HG02973 (cell line): Measurements from ENCODE around the gene LILRA5.
"Not testable (repeated sequence)": the region's sequence is repeated elsewhere in the genome, so short reads cannot be mapped to it uniquely, and the experiment has no call there.

Experiments used
- ATAC-seq: cut with Tn5 transposase; IDR thresholded peaks from one replicate; pipeline ENCODE4 v1.9.1; 2021; ENCODE audit warnings: moderate library complexity; ENCODE audit not compliant: unreplicated experiment

LILRA5 gene

GRCh38 chr19:54307389-54308020 lies 5.5 kb downstream of the LILRA5 start:
- no peak for ATAC-seq

GRCh38 chr19:54305141-54305540 lies 7.8 kb downstream of the LILRA5 start:
- no peak for ATAC-seq

GRCh38 chr19:54302257-54302656 lies 10.7 kb downstream of the LILRA5 start:
- ATAC-seq: no peak

GRCh38 chr19:54299515-54299914 lies 13.5 kb downstream of the LILRA5 start:
- no peak for ATAC-seq

- no peak for ATAC-seq
Measured at GRCh38 chr19:54299126-54299498, 13.9 kb downstream of the LILRA5 start.

- no peak for ATAC-seq
Measured at GRCh38 chr19:54298357-54299125, 14.4 kb downstream of the LILRA5 start.

- ATAC-seq: no peak
Measured at GRCh38 chr19:54297759-54298305, 15.1 kb downstream of the LILRA5 start.

GRCh38 chr19:54294539-54294938 lies 18.4 kb downstream of the LILRA5 start:
- ATAC-seq: no peak

GRCh38 chr19:54289160-54289559 lies 23.8 kb downstream of the LILRA5 start:
- ATAC-seq: not testable (repeated sequence)

GRCh38 chr19:54287456-54287855 lies 25.5 kb downstream of the LILRA5 start:
- ATAC-seq: no peak

- not testable (repeated sequence) for ATAC-seq
Measured at GRCh38 chr19:54286283-54286682, 26.7 kb downstream of the LILRA5 start.

- ATAC-seq: not testable (repeated sequence)
Measured at GRCh38 chr19:54285427-54286056, 27.4 kb downstream of the LILRA5 start.

- no peak for ATAC-seq
Measured at GRCh38 chr19:54282686-54283470, 30.1 kb downstream of the LILRA5 start.

- not testable (repeated sequence) for ATAC-seq
Measured at GRCh38 chr19:54281729-54282075, 31.3 kb downstream of the LILRA5 start.

GRCh38 chr19:54281007-54281728 lies 31.8 kb downstream of the LILRA5 start, which contains the start of gene LILRB2:
LILRB2 (minus strand) TSS chr19:54281110; CDS start chr19:54280496, 614 bp downstream.
- no peak for ATAC-seq

- not testable (repeated sequence) for ATAC-seq
Measured at GRCh38 chr19:54280441-54280840, 32.5 kb downstream of the LILRA5 start.

- not testable (repeated sequence) for ATAC-seq
Measured at GRCh38 chr19:54280025-54280424, 32.9 kb downstream of the LILRA5 start.

GRCh38 chr19:54279406-54279962 lies 33.5 kb downstream of the LILRA5 start:
- ATAC-seq: no peak

- ATAC-seq: not testable (repeated sequence)
Measured at GRCh38 chr19:54278571-54279195, 34.3 kb downstream of the LILRA5 start.
